Measurements from ENCODE around the gene PKIG.

DNA sequence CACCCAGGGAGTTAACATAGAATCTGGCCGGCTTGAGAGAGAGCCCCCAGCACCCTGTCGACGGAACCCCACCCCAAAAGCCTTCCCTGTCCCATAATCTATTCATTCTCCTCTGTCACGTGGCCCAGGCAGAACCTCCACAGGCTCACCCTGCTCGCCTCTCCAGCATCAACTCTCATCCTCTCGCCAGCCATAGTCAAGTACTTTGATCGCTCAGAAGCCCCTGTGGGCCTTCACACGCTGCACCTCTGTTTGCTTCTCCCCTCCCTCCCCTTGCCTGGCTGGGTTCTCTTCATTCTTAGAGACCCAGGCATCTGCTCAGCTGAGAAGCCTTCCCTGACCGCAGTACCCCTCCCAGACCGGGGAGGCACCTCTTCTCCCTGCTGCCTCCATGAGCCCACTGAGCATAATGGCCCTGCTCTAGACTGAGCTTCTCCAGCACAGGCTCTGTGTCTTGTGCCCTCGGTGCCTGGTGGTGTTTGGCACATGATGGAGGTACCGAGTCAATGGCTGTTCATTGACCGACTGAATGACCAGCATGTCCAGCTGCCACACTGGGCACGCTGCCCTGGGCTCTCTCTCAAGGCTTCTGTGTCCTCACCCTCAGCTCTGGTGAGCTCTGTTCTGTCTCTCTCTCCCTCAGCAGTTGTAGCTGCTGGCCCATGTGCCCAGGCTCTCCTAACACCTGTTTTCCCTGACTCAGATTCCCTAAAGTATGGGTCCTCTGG lies 33.7 kb downstream of the PKIG start:
- TF ChIP-seq CTCF (IDR thresholded peaks at IDR 0.05; ENCODE audit: insufficient read depth, low read length) (no peak), POLR2AphosphoS5 (IDR thresholded peaks at IDR 0.05; ENCODE audit: low read depth) (peak; percentile 31; the same call in 1 of the 2 replicates)

Measured in HL-60 (cell line).